Osteocyte (in vitro differentiated cells): Measurements from ENCODE around the gene SLC22A3. TPM values are rescaled to one million over a fixed set of nuclear protein-coding genes. Genes with fewer than 3 reads are reported as not detected.
A peak's percentile ranks its signal among the peaks of the same experiment; 100 is the strongest.

Experiments
- DNase-seq: peaks from one replicate; pipeline ENCODE4 v3.0.0; 2021; ENCODE audit warnings: mixed read lengths; ENCODE audit not compliant: unreplicated experiment; ENCODE audit errors: extremely low spot score
- H3K27ac Mint-ChIP-seq: one replicate; pipeline ENCODE4 v1.8.0; 2021; ENCODE audit warnings: mild to moderate bottlenecking, mixed read lengths; ENCODE audit not compliant: unreplicated experiment
- H3K27me3 Mint-ChIP-seq: one replicate; pipeline ENCODE4 v1.8.0; 2021; ENCODE audit warnings: mixed read lengths; ENCODE audit not compliant: unreplicated experiment
- H3K36me3 Mint-ChIP-seq: one replicate; pipeline ENCODE4 v1.8.0; 2021; ENCODE audit warnings: mixed read lengths; ENCODE audit not compliant: unreplicated experiment
- H3K4me1 Mint-ChIP-seq: one replicate; pipeline ENCODE4 v1.8.0; 2021; ENCODE audit warnings: mixed read lengths; ENCODE audit not compliant: unreplicated experiment
- H3K4me3 Mint-ChIP-seq: one replicate; pipeline ENCODE4 v1.8.0; 2021; ENCODE audit warnings: mild to moderate bottlenecking, moderate library complexity, mixed read lengths; ENCODE audit not compliant: unreplicated experiment
- H3K9me3 Mint-ChIP-seq: one replicate; pipeline ENCODE4 v1.8.0; 2021; ENCODE audit warnings: mixed read lengths; ENCODE audit not compliant: unreplicated experiment
- total RNA-seq: library from RNA; stranded (reverse); gene quantifications from 2 replicates; pipeline ENCODE4 v1.2.1, GENCODE V29; 2021
- TF ChIP-seq, protein P1 (sequence below): fragments of 200-600 bp; sonication (generic); IDR thresholded peaks from 2 replicates; pipeline ENCODE4 v1.5.0; 2021; ENCODE audit warnings: antibody characterized with exemption, mild to moderate bottlenecking, moderate library complexity

SLC22A3 gene
- total RNA-seq, 1 donor from 2014 or later: not detected

DNA sequence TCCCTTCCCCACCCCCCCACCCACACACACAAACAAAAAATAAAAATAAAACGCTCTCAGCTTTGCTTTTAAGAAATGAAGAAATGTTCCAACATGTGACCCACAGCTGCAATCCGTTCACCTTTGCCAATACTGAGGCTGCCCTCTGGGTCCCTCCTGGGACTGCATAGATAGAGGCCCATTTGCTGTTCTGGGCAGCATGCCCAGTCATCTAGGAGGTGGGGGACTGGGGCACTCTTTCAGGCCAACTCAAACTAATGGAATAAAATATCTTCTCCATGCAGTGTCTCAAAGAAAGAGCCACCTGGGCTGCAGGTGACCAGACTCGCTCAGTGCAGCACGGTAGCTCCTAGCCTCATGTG lies 79.9 kb downstream of the SLC22A3 start:
- Mint-ChIP-seq H3K36me3 (no peaks in the 10 kb centered on the region), H3K4me3 (no peak overlapping the region), H3K4me1 (peaks cover 11% of the 10 kb centered on the region), H3K27me3 (peaks cover 4% of the 10 kb centered on the region), H3K27ac (peak overlapping the region; percentile 54), H3K9me3 (no peaks in the 10 kb centered on the region)
- DNase-seq: no peak
- TF ChIP-seq, protein P1, sequence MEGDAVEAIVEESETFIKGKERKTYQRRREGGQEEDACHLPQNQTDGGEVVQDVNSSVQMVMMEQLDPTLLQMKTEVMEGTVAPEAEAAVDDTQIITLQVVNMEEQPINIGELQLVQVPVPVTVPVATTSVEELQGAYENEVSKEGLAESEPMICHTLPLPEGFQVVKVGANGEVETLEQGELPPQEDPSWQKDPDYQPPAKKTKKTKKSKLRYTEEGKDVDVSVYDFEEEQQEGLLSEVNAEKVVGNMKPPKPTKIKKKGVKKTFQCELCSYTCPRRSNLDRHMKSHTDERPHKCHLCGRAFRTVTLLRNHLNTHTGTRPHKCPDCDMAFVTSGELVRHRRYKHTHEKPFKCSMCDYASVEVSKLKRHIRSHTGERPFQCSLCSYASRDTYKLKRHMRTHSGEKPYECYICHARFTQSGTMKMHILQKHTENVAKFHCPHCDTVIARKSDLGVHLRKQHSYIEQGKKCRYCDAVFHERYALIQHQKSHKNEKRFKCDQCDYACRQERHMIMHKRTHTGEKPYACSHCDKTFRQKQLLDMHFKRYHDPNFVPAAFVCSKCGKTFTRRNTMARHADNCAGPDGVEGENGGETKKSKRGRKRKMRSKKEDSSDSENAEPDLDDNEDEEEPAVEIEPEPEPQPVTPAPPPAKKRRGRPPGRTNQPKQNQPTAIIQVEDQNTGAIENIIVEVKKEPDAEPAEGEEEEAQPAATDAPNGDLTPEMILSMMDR: no peak

DNA sequence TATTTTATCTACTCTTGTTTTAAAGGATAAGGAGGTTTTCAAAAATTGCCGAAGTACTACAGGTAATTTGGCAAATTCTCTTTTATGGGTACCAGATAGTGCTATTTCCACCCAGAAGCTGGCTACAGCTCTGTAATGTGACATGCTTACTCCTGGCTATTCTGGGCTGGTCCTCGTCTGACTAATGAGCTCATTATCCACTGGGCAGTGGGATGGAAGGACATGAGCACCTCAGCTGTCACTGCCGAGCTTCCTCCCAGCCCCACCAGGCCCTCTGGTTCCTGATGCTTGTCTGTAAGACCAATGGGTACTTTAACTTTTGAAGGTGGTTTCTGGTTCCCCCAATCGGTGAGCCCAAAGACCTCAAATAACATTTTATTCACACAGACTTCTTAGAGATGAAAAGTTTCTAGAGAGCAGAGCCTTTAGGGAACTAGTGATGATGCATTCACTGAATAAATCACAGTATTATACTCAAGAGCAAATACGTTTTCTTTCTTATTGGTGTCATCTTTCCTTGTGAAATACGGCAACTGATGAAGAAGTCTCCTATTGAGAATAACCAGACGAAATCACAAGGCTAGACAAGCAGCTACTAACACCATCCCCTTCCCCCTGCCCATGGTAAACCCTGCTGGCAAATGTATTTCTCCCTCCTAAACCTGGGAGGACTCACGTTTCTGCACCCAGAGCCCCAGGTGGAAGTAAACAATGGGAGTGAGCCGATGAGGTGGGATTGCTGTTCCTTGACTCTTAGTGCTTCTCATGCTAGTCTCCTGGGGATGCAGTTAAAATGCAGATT lies 80.8 kb downstream of the SLC22A3 start:
- Mint-ChIP-seq H3K27ac (no peak overlapping the region), H3K36me3 (no peaks in the 10 kb centered on the region), H3K9me3 (no peaks in the 10 kb centered on the region), H3K4me3 (no peak overlapping the region), H3K4me1 (peaks cover 11% of the 10 kb centered on the region), H3K27me3 (peaks cover 4% of the 10 kb centered on the region)
- DNase-seq: no peak
- TF ChIP-seq, protein P1: no peak

DNA sequence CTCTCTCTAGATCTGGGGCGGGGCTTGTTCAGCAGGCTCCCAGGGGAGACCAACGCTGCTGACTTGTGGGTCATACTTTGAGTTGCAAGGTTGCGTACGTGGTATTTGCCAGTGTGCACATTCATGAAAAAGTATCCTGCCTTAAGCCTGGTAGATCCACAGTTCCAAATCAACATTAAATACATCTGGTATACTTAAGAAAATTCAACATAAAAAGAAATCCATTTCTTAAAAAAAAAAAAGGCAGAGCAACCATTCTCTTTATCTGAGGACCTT lies 81.4 kb downstream of the SLC22A3 start:
- DNase-seq: no peak
- no peaks in the 10 kb centered on the region for H3K9me3 Mint-ChIP-seq
- H3K27ac Mint-ChIP-seq: no peak overlapping the region
- TF ChIP-seq, protein P1: no peak
- H3K36me3 Mint-ChIP-seq: no peaks in the 10 kb centered on the region
- H3K4me3 Mint-ChIP-seq: no peak overlapping the region
- H3K27me3 Mint-ChIP-seq: peaks cover 5% of the 10 kb centered on the region
- H3K4me1 Mint-ChIP-seq: peaks cover 11% of the 10 kb centered on the region

DNA sequence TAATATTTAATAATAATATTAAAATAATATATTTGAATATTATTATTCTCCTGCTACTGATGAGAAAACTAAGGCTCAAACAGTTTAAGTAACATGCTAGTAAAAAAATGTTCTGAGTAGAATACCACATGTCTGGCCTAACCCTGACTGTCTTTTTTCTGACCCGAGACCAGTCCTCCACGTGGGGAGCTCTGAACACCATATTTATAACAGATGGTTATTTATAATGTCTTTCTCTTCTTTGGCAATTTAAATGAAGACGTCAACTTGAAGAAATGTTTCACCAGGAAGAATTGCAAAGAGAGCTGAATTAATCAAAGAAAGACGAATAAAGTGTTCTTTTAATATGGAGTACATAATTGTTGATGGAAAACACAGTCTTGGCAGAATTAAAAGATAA lies 82.0 kb downstream of the SLC22A3 start:
- Mint-ChIP-seq H3K27ac (no peak overlapping the region), H3K4me1 (peaks cover 11% of the 10 kb centered on the region), H3K4me3 (no peak overlapping the region), H3K36me3 (no peaks in the 10 kb centered on the region), H3K9me3 (no peaks in the 10 kb centered on the region), H3K27me3 (peaks cover 10% of the 10 kb centered on the region)
- TF ChIP-seq, protein P1: no peak
- DNase-seq: no peak

DNA sequence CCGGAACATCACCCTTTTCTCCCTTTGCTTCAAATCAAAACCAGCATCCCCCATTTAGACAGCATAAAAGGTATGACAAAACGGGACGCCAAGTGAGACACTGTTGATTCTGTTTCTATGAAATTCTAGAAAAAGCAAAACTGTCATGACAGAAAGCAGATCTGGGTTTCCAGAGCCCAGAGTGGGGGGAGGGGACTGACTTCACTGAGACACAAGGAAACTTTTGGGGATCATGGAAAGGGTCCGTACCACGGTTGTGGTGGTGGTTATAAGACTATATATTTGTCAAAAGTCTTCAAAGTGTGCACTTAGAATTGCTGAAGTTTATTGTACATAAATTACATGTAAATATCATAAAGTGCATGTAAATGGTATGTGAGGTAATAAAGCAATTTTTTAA lies 82.6 kb downstream of the SLC22A3 start:
- no peak overlapping the region for H3K4me3 Mint-ChIP-seq
- DNase-seq: no peak
- peaks cover 16% of the 10 kb centered on the region for H3K27me3 Mint-ChIP-seq
- TF ChIP-seq, protein P1: no peak
- H3K4me1 Mint-ChIP-seq: peaks cover 11% of the 10 kb centered on the region
- no peaks in the 10 kb centered on the region for H3K36me3 Mint-ChIP-seq
- no peaks in the 10 kb centered on the region for H3K9me3 Mint-ChIP-seq
- no peak overlapping the region for H3K27ac Mint-ChIP-seq
